ENCODE results near the gene RAB26.
"Not testable (repeated sequence)": the region's sequence is repeated elsewhere in the genome, so short reads cannot be mapped to it uniquely, and the experiment has no call there.

DNA sequence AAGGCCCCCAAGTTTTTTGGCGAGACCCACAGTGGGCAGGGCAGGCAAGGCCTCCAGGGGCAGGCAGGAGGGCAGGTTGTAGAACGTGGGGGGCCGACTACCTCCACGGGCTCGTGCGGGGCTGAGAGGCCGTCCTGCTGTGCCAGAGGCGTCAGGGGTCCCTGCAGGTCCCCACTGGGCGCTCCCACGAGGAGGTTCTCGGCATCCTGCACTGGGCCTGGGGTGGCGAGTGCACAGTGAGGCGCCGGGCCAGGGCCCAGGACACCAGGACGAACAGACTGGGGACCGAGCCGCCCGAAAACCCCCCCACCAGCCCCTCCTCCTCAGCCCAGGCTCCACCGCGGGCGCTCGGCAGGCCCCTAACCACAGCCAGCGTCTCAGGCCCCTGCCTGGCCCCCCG is 32.0 kb upstream of the RAB26 start:
- TF ChIP-seq CTCF (IDR thresholded peaks at IDR 0.05; ENCODE audit: low read length); EZH2phosphoT487 (IDR thresholded peaks at IDR 0.05; ENCODE audit: low read length); EZH2 (optimal IDR thresholded peaks at IDR 0.05; ENCODE audit: low read depth, low read length): not testable (repeated sequence)
